ENCODE measurements around the gene RAB4A. TPM values are rescaled to one million over a fixed set of nuclear protein-coding genes. Genes with fewer than 3 reads are reported as not detected.

RAB4A gene
- total and polyA plus RNA-seq, 9 of the 15 experiments (the other 6 are each of a cell fraction or from before 2014, with no cell fraction given) = 8.3 to 61.0 (median 26.7) TPM

DNA sequence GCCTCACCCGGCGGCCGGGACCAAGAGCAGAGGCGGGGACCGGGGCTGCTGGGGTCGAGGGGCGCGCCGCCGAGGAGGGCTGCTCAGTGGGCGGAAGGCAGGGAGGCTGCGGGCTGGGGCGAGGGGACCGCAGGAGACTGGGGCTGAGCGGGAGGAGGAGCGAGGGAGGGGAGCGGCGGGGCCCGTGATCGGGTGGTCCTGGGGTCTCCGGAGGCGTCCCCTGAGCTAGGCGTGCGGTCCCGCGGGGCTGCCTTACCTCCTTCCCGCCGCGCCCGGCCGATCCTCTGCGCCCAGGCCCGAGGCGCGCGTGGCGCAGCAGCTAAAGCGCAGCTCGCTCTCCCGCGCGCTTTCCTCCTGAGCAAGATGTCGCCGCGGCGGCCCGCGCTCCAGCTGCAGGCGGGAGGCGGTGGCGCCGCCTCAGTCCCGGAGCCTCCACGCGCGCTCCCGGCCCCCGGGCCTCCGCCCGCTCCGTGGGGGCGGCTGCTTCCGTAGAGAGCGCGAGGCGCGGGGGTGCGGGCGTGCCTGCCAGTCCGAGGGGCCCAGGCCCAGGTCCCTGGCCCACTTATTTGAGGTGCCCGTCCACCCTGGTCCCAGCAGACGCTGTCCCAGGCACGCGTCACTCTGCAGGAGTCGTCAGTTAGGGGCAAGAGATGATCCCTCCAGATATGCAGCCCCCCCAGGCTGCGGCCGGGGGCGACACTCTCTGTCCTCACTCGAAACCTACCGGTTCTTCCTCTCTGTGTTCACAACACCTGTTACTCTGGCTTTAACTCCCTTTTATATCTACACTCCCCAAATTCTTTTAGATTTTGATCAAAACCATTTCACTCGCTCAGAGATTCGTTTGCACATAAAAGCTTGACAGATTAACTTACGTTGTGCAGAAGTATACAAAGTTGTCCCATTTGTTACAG is 72.0 kb downstream of the RAB4A start, which contains the start of gene CCSAP (continued):
- TF ChIP-seq, protein P1, sequence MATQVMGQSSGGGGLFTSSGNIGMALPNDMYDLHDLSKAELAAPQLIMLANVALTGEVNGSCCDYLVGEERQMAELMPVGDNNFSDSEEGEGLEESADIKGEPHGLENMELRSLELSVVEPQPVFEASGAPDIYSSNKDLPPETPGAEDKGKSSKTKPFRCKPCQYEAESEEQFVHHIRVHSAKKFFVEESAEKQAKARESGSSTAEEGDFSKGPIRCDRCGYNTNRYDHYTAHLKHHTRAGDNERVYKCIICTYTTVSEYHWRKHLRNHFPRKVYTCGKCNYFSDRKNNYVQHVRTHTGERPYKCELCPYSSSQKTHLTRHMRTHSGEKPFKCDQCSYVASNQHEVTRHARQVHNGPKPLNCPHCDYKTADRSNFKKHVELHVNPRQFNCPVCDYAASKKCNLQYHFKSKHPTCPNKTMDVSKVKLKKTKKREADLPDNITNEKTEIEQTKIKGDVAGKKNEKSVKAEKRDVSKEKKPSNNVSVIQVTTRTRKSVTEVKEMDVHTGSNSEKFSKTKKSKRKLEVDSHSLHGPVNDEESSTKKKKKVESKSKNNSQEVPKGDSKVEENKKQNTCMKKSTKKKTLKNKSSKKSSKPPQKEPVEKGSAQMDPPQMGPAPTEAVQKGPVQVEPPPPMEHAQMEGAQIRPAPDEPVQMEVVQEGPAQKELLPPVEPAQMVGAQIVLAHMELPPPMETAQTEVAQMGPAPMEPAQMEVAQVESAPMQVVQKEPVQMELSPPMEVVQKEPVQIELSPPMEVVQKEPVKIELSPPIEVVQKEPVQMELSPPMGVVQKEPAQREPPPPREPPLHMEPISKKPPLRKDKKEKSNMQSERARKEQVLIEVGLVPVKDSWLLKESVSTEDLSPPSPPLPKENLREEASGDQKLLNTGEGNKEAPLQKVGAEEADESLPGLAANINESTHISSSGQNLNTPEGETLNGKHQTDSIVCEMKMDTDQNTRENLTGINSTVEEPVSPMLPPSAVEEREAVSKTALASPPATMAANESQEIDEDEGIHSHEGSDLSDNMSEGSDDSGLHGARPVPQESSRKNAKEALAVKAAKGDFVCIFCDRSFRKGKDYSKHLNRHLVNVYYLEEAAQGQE (IDR thresholded peaks at IDR 0.05; ENCODE audit: borderline replicate concordance) = no peak
- TF ChIP-seq, protein P1 (CRISPR knock-in tag; IDR thresholded peaks at IDR 0.05; ENCODE audit: low read depth) = peak; percentile 65; the same call in 1 of the 2 replicates
- TF ChIP-seq TGIF2 (CRISPR knock-in tag; IDR thresholded peaks at IDR 0.05) (peak; percentile 43; the same call in 1 of the 2 replicates), DPF2 (IDR thresholded peaks at IDR 0.05) (peak; percentile 31; the same call in 1 of the 2 replicates), NR3C1 (CRISPR knock-in tag; IDR thresholded peaks at IDR 0.05) (peak; percentile 58; the same call in 1 of the 2 replicates), KAT8 (IDR thresholded peaks at IDR 0.05; ENCODE audit: low read depth) (no peak), EP400 (IDR thresholded peaks at IDR 0.05) (peak; percentile 60; the same call in 1 of the 2 replicates), ZNF263 (CRISPR knock-in tag; IDR thresholded peaks at IDR 0.05; ENCODE audit: borderline replicate concordance) (no peak)
- TF ChIP-seq, protein P2, sequence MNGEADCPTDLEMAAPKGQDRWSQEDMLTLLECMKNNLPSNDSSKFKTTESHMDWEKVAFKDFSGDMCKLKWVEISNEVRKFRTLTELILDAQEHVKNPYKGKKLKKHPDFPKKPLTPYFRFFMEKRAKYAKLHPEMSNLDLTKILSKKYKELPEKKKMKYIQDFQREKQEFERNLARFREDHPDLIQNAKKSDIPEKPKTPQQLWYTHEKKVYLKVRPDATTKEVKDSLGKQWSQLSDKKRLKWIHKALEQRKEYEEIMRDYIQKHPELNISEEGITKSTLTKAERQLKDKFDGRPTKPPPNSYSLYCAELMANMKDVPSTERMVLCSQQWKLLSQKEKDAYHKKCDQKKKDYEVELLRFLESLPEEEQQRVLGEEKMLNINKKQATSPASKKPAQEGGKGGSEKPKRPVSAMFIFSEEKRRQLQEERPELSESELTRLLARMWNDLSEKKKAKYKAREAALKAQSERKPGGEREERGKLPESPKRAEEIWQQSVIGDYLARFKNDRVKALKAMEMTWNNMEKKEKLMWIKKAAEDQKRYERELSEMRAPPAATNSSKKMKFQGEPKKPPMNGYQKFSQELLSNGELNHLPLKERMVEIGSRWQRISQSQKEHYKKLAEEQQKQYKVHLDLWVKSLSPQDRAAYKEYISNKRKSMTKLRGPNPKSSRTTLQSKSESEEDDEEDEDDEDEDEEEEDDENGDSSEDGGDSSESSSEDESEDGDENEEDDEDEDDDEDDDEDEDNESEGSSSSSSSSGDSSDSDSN (IDR thresholded peaks at IDR 0.05; ENCODE audit: borderline replicate concordance in 1 of 2, low read depth in 2 of 2, low read length in 2 of 2) = peak; percentile 70 to 91; a peak in 3 of 4 replicates
- TF ChIP-seq, protein P3, sequence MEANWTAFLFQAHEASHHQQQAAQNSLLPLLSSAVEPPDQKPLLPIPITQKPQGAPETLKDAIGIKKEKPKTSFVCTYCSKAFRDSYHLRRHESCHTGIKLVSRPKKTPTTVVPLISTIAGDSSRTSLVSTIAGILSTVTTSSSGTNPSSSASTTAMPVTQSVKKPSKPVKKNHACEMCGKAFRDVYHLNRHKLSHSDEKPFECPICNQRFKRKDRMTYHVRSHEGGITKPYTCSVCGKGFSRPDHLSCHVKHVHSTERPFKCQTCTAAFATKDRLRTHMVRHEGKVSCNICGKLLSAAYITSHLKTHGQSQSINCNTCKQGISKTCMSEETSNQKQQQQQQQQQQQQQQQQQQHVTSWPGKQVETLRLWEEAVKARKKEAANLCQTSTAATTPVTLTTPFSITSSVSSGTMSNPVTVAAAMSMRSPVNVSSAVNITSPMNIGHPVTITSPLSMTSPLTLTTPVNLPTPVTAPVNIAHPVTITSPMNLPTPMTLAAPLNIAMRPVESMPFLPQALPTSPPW (CRISPR knock-in tag; IDR thresholded peaks at IDR 0.05) = peak; percentile 80
- TF ChIP-seq, protein P4, sequence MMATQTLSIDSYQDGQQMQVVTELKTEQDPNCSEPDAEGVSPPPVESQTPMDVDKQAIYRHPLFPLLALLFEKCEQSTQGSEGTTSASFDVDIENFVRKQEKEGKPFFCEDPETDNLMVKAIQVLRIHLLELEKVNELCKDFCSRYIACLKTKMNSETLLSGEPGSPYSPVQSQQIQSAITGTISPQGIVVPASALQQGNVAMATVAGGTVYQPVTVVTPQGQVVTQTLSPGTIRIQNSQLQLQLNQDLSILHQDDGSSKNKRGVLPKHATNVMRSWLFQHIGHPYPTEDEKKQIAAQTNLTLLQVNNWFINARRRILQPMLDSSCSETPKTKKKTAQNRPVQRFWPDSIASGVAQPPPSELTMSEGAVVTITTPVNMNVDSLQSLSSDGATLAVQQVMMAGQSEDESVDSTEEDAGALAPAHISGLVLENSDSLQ (IDR thresholded peaks at IDR 0.05) = no peak
